NCI-H2081 (cell line): ENCODE results near the gene KCTD17.

ENCODE experiments used
- DNase-seq, 2 experiments: peaks; one replicate each; lab custom pipeline; 2025; lab: John Stamatoyannopoulos, UW

KCTD17 gene

GRCh38 chr22:37103656-37104452 lies 52.3 kb downstream of the KCTD17 start:
- DNase-seq: no peak

GRCh38 chr22:37105154-37105553 lies 53.6 kb downstream of the KCTD17 start:
- no peak for DNase-seq

- no peak for DNase-seq
These were observed 54.4 kb downstream of the KCTD17 start for GRCh38 chr22:37105990-37106389.

GRCh38 chr22:37107816-37108621 lies 56.5 kb downstream of the KCTD17 start:
- DNase-seq: no peak

GRCh38 chr22:37109242-37109917 lies 57.8 kb downstream of the KCTD17 start, which contains the start of gene TMPRSS6:
TSS of gene TMPRSS6 (minus strand) at chr22:37109713. CDS start at chr22:37103417, 6,296 bp downstream.
- peak in 1 of 2 experiments; percentile 5 for DNase-seq

GRCh38 chr22:37111156-37111717 lies 59.7 kb downstream of the KCTD17 start:
- DNase-seq: no peak

GRCh38 chr22:37112084-37112728 lies 60.7 kb downstream of the KCTD17 start:
- DNase-seq: no peak
